H9 (cell line): ENCODE data around the gene BMPR1A. TPM values are rescaled to one million over a fixed set of nuclear protein-coding genes. Genes with fewer than 3 reads are reported as not detected.
A peak's percentile ranks its signal among the peaks of the same experiment; 100 is the strongest.

Source experiments
- DNase-seq: peaks from one replicate; pipeline ENCODE4 v3.0.0-alpha.2; 2017
- H2AFZ ChIP-seq: one replicate; pipeline ENCODE4 v1.6.1; 2013; ENCODE audit warnings: mild to moderate bottlenecking, low read length, control low read depth, moderate library complexity
- H2AK5ac ChIP-seq: 2 replicates; pipeline ENCODE4 v1.6.1; 2013; ENCODE audit warnings: low read length, control low read depth, mixed read lengths; ENCODE audit not compliant: insufficient read length
- H2BK120ac ChIP-seq: one replicate; pipeline ENCODE4 v1.6.1; 2013; ENCODE audit warnings: low read depth, mild to moderate bottlenecking, low read length, control low read depth, inconsistent platforms; ENCODE audit not compliant: poor library complexity, severe bottlenecking
- H2BK12ac ChIP-seq: 2 replicates; pipeline ENCODE4 v1.6.1; 2013; ENCODE audit warnings: low read length, control low read depth, mixed read lengths, low read depth; ENCODE audit not compliant: insufficient read length
- H2BK15ac ChIP-seq: 2 replicates; pipeline ENCODE4 v1.6.1; 2013; ENCODE audit warnings: low read depth, low read length, control low read depth
- H2BK20ac ChIP-seq: one replicate; pipeline ENCODE4 v1.6.1; 2013; ENCODE audit warnings: low read depth, mild to moderate bottlenecking, low read length, control low read depth, inconsistent platforms; ENCODE audit not compliant: poor library complexity, severe bottlenecking
- H2BK5ac ChIP-seq: 2 replicates; pipeline ENCODE4 v1.6.1; 2013; ENCODE audit warnings: low read length, control low read depth, mixed read lengths; ENCODE audit not compliant: insufficient read length
- H3K14ac ChIP-seq: 2 replicates; pipeline ENCODE4 v1.6.1; 2013; ENCODE audit warnings: low read length, control low read depth; ENCODE audit not compliant: insufficient read depth
- H3K18ac ChIP-seq: 2 replicates; pipeline ENCODE4 v1.6.1; 2013; ENCODE audit warnings: low read depth, mild to moderate bottlenecking, mixed read lengths, low read length, control low read depth; ENCODE audit not compliant: insufficient read length
- H3K23ac ChIP-seq: 2 replicates; pipeline ENCODE4 v1.6.1; 2013; ENCODE audit warnings: low read length, control low read depth, mixed read lengths, low read depth; ENCODE audit not compliant: insufficient read length
- H3K23me2 ChIP-seq: 2 replicates; pipeline ENCODE4 v1.6.1; 2013; ENCODE audit warnings: low read depth, mild to moderate bottlenecking, mixed read lengths, low read length, control low read depth; ENCODE audit not compliant: insufficient read length, poor library complexity, severe bottlenecking
- H3K27ac ChIP-seq: 2 replicates; pipeline ENCODE4 v1.5.1; 2013; ENCODE audit warnings: low read length, control low read depth, mixed read lengths, low read depth; ENCODE audit not compliant: insufficient read length
- H3K27me3 ChIP-seq: 2 replicates; pipeline ENCODE4 v1.6.1; 2013; ENCODE audit warnings: low read length, control low read depth, inconsistent platforms; ENCODE audit not compliant: insufficient read depth
- H3K4ac ChIP-seq: 2 replicates; pipeline ENCODE4 v1.6.1; 2013; ENCODE audit warnings: low read depth, mild to moderate bottlenecking, control low read depth, inconsistent platforms, low read length, moderate library complexity
- H3K4me1 ChIP-seq: 2 replicates; pipeline ENCODE4 v1.6.1; 2013; ENCODE audit warnings: low read length, control low read depth, inconsistent platforms; ENCODE audit not compliant: insufficient read depth
- H3K4me2 ChIP-seq: 2 replicates; pipeline ENCODE4 v1.6.1; 2013; ENCODE audit warnings: low read length, control low read depth, mixed read lengths; ENCODE audit not compliant: insufficient read length, insufficient read depth
- H3K56ac ChIP-seq: 2 replicates; pipeline ENCODE4 v1.6.1; 2013; ENCODE audit warnings: low read depth, mild to moderate bottlenecking, mixed read lengths, low read length, control low read depth; ENCODE audit not compliant: insufficient read length
- H3K79me1 ChIP-seq: 2 replicates; pipeline ENCODE4 v1.6.1; 2013; ENCODE audit warnings: low read depth, mild to moderate bottlenecking, moderate library complexity, low read length, control low read depth, inconsistent platforms; ENCODE audit not compliant: insufficient read depth, poor library complexity, severe bottlenecking
- H3K79me2 ChIP-seq: 2 replicates; pipeline ENCODE4 v1.6.1; 2013; ENCODE audit warnings: low read length, control low read depth, inconsistent platforms; ENCODE audit not compliant: insufficient read depth
- H3K9ac ChIP-seq: 2 replicates; pipeline ENCODE4 v1.6.1; 2013; ENCODE audit warnings: low read length, control low read depth, mixed read lengths; ENCODE audit not compliant: insufficient read length; ENCODE audit errors: extremely low read depth
- H3K9me3 ChIP-seq: one replicate; pipeline ENCODE4 v1.6.1; 2013; ENCODE audit warnings: low read depth, low read length, inconsistent platforms; ENCODE audit not compliant: control insufficient read depth
- H3T11ph ChIP-seq: one replicate; pipeline ENCODE4 v1.6.1; 2013; ENCODE audit warnings: mild to moderate bottlenecking, low read length, control low read depth, inconsistent platforms
- H4K20me1 ChIP-seq: one replicate; pipeline ENCODE4 v1.6.1; 2013; ENCODE audit not compliant: control insufficient read depth, insufficient read length, insufficient read depth
- H4K5ac ChIP-seq: 2 replicates; pipeline ENCODE4 v1.6.1; 2013; ENCODE audit warnings: low read depth, mild to moderate bottlenecking, mixed read lengths, low read length, control low read depth; ENCODE audit not compliant: insufficient read length
- H4K8ac ChIP-seq: replicated peaks from 2 replicates; pipeline ENCODE4 v1.6.1; 2013; ENCODE audit warnings: low read length, control low read depth, mixed read lengths, low read depth; ENCODE audit not compliant: insufficient read length
- H4K91ac ChIP-seq: 2 replicates; pipeline ENCODE4 v1.6.1; 2013; ENCODE audit warnings: low read depth, mild to moderate bottlenecking, moderate library complexity, mixed read lengths, low read length, control low read depth; ENCODE audit not compliant: insufficient read length
- H3K27ac Mint-ChIP-seq, 3 experiments: 2 replicates in 2 of 3; 3 replicates in 1 of 3; pipeline ENCODE4 v1.8.0; 2020 to 2021; ENCODE audit warnings: mixed read lengths in 3 of 3, mild to moderate bottlenecking in 1 of 3, moderate library complexity in 1 of 3
- H3K27me3 Mint-ChIP-seq: 2 replicates; pipeline ENCODE4 v1.8.0; 2021; ENCODE audit warnings: low read depth, mild to moderate bottlenecking, moderate library complexity, mixed read lengths
- H3K36me3 Mint-ChIP-seq, 3 experiments: 2 replicates in 2 of 3; 3 replicates in 1 of 3; pipeline ENCODE4 v1.8.0; 2020 to 2021; ENCODE audit warnings: low read depth in 3 of 3, mixed read lengths in 3 of 3; ENCODE audit not compliant: insufficient read depth in 1 of 3
- H3K4me1 Mint-ChIP-seq, 2 experiments: 2 replicates each; pipeline ENCODE4 v1.8.0; 2020; ENCODE audit warnings: mixed read lengths in 2 of 2
- H3K4me3 Mint-ChIP-seq, 2 experiments: 2 replicates in 1 of 2; 3 replicates in 1 of 2; pipeline ENCODE4 v1.8.0; 2020 to 2021; ENCODE audit warnings: mild to moderate bottlenecking in 2 of 2, mixed read lengths in 2 of 2, moderate library complexity in 1 of 2
- H3K9me3 Mint-ChIP-seq, 2 experiments: 2 replicates in 1 of 2; 3 replicates in 1 of 2; pipeline ENCODE4 v1.8.0; 2020; ENCODE audit warnings: mild to moderate bottlenecking in 2 of 2, mixed read lengths in 2 of 2, moderate library complexity in 1 of 2
- WGBS: extraction: QIAGEN DNeasy Blood & Tissue Kit; methylation state at CpG from one replicate; pipeline ENCODE4 v1.1.7; 2013; ENCODE audit warnings: missing lambda C conversion rate, low lambda C conversion rate, mixed read lengths; ENCODE audit not compliant: insufficient read length; ENCODE audit errors: extremely low coverage; 5-methylcytosine and 5-hydroxymethylcytosine counted together
- total RNA-seq: library from RNA; stranded (reverse); gene quantifications from 2 replicates; pipeline ENCODE4 v1.2.1, GENCODE V29; 2021
- TF ChIP-seq, protein P1 (sequence below): fragments of 200-600 bp; sonication (generic); conservative IDR thresholded peaks from 3 replicates; pipeline ENCODE4 v1.8.0; 2021; ENCODE audit warnings: antibody characterized with exemption, mild to moderate bottlenecking

BMPR1A gene
- total RNA-seq, 1 experiment from 2014 or later = 138 TPM

DNA sequence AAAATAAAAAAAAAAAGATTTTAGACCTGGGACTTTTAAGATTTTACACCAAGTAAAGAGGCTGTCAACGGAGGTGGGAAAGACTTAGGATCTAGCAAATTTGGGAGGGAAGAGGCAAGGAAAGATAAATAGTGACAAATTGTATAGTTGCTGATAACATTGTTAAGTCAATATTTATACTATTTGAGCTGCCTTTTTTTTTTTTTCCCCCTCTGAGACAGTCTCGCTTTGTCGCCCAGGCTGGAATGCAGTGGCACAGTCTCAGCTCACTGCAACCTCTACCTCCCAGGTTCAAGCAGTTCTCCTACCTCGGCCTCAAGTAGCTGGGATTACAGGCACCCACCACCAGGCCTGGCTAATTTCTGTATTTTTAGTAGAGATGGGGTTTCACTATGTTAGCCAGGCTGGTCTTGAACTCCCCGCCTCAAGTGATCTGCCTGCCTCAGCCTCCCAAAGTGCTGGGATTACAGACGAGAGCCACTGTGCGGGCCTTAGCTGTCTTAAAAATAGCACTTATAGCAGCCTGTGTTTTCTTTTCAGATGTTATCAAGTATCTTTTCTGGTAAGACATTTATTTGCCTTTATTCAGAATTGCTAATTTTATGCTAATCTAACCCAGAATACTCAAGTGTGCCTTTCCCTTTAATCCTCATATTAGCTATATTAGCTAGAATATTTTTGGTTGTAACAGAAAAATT lies 106.5 kb downstream of the BMPR1A start:
- no peak overlapping the region for H3T11ph ChIP-seq
- no peaks in the 10 kb centered on the region for H3K23me2 ChIP-seq
- H2BK12ac ChIP-seq = no peak overlapping the region
- H4K20me1 ChIP-seq = no peaks in the 10 kb centered on the region
- H3K9ac ChIP-seq = no peak overlapping the region
- no peak overlapping the region for H2AFZ ChIP-seq
- TF ChIP-seq, protein P1, sequence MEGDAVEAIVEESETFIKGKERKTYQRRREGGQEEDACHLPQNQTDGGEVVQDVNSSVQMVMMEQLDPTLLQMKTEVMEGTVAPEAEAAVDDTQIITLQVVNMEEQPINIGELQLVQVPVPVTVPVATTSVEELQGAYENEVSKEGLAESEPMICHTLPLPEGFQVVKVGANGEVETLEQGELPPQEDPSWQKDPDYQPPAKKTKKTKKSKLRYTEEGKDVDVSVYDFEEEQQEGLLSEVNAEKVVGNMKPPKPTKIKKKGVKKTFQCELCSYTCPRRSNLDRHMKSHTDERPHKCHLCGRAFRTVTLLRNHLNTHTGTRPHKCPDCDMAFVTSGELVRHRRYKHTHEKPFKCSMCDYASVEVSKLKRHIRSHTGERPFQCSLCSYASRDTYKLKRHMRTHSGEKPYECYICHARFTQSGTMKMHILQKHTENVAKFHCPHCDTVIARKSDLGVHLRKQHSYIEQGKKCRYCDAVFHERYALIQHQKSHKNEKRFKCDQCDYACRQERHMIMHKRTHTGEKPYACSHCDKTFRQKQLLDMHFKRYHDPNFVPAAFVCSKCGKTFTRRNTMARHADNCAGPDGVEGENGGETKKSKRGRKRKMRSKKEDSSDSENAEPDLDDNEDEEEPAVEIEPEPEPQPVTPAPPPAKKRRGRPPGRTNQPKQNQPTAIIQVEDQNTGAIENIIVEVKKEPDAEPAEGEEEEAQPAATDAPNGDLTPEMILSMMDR = no peak
- Mint-ChIP-seq H3K27ac (peak overlapping the region; percentile 94 to 100 (median 97)), H3K36me3 (peaks cover 13 to 20% (median 19%) of the 10 kb centered on the region in 3 experiments; a peak in 6 of 7 replicates), H3K4me1 (peaks cover 73 to 78% of the 10 kb centered on the region in 2 experiments), H3K4me3 (no peak overlapping the region), H3K27me3 (no peaks in the 10 kb centered on the region), H3K9me3 (no peaks in the 10 kb centered on the region)
- H3K14ac ChIP-seq = no peak overlapping the region
- H3K18ac ChIP-seq = no peak overlapping the region
- H3K79me1 ChIP-seq = no peaks in the 10 kb centered on the region
- no peak overlapping the region for H2BK5ac ChIP-seq
- no peaks in the 10 kb centered on the region for H3K9me3 ChIP-seq
- peak overlapping the region; percentile 63 for H3K27ac ChIP-seq
- no peak overlapping the region for H2BK20ac ChIP-seq
- H4K91ac ChIP-seq = no peak overlapping the region
- no peak overlapping the region for H4K5ac ChIP-seq
- H3K4ac ChIP-seq = no peak overlapping the region
- H3K27me3 ChIP-seq = no peaks in the 10 kb centered on the region
- peaks cover 5% of the 10 kb centered on the region; the same call in 1 of the 2 replicates for H3K79me2 ChIP-seq
- no peak overlapping the region for H3K56ac ChIP-seq
- no peak overlapping the region for H2BK15ac ChIP-seq
- no peak overlapping the region for H4K8ac ChIP-seq
- H3K4me1 ChIP-seq = peaks cover 19% of the 10 kb centered on the region
- no CpG with 5 or more reads among the region's 7 CpGs for WGBS
- DNase-seq = no peak
- no peak overlapping the region for H2AK5ac ChIP-seq
- H3K23ac ChIP-seq = no peak overlapping the region
- H2BK120ac ChIP-seq = no peak overlapping the region
- H3K4me2 ChIP-seq = no peak overlapping the region
